Astrocyte of the cerebellum (primary cell): Measurements from ENCODE around the gene GALNT17.

Experiments
- DNase-seq: peaks from one replicate; pipeline ENCODE4 v3.0.0-alpha.2; 2011; ENCODE audit warnings: low read depth
- H3K4me3 ChIP-seq: 2 replicates; pipeline ENCODE4 v1.5.1; 2011; ENCODE audit warnings: mild to moderate bottlenecking, low read depth, low read length, moderate library complexity
- CTCF ChIP-seq: IDR thresholded peaks from 2 replicates; pipeline ENCODE4 v1.5.1; 2012; ENCODE audit warnings: low read length, low read depth, moderate library complexity, mild to moderate bottlenecking; ENCODE audit errors: missing control alignments
- in situ Hi-C: cut with HindIII; loops from 2 replicates; pipeline ENCODE4 v1.10.0; 2017; ENCODE audit warnings: low sequenced_read_pairs

Gene GALNT17

GRCh38 chr7:71322201-71322600 is 190.3 kb downstream of the GALNT17 start:
- TF ChIP-seq CTCF = no peak
- H3K4me3 ChIP-seq = no peak overlapping the region
- in situ Hi-C loops = no loop called here
- no peak for DNase-seq

GRCh38 chr7:71323726-71324125 is 191.8 kb downstream of the GALNT17 start:
- DNase-seq = no peak
- H3K4me3 ChIP-seq = no peak overlapping the region
- TF ChIP-seq CTCF = no peak
- in situ Hi-C loops = no loop called here

- no peak overlapping the region for H3K4me3 ChIP-seq
- no peak for TF ChIP-seq CTCF
- in situ Hi-C loops = no loop called here
- no peak for DNase-seq
Measured at GRCh38 chr7:71325151-71325550, 193.2 kb downstream of the GALNT17 start.

GRCh38 chr7:71326595-71326994 is 194.7 kb downstream of the GALNT17 start:
- H3K4me3 ChIP-seq = no peak overlapping the region
- TF ChIP-seq CTCF = no peak
- DNase-seq = no peak
- in situ Hi-C loops = no loop called here

- TF ChIP-seq CTCF = no peak
- H3K4me3 ChIP-seq = no peak overlapping the region
- DNase-seq = no peak
- in situ Hi-C loops = no loop called here
Measured at GRCh38 chr7:71327946-71328345, 196.0 kb downstream of the GALNT17 start.

GRCh38 chr7:71329030-71329660 is 197.2 kb downstream of the GALNT17 start:
- no peak overlapping the region for H3K4me3 ChIP-seq
- TF ChIP-seq CTCF = no peak
- DNase-seq = no peak
- in situ Hi-C loops = no loop called here
